Effector memory CD4-positive, alpha-beta T cell (primary cell): Measurements from ENCODE around the gene CORO2B.

Experiments used
- DNase-seq, 3 donors: peaks; one replicate each; pipeline ENCODE4 v3.0.0-alpha.2; 2020
- H3K27ac ChIP-seq: 2 replicates; pipeline ENCODE4 v1.7.0; 2013; ENCODE audit warnings: mild to moderate bottlenecking, low read length, moderate library complexity; ENCODE audit not compliant: insufficient read depth, poor library complexity, severe bottlenecking
- H3K27me3 ChIP-seq: replicated peaks from 2 replicates; pipeline ENCODE4 v1.7.0; 2013; ENCODE audit warnings: mild to moderate bottlenecking, low read length; ENCODE audit not compliant: insufficient read depth, control insufficient read depth, poor library complexity, severe bottlenecking
- H3K36me3 ChIP-seq: 2 replicates; pipeline ENCODE4 v1.7.0; 2013; ENCODE audit warnings: mild to moderate bottlenecking, low read length, moderate library complexity; ENCODE audit not compliant: control insufficient read depth, insufficient read depth
- H3K4me1 ChIP-seq: 2 replicates; pipeline ENCODE4 v1.7.0; 2013; ENCODE audit warnings: low read length, mild to moderate bottlenecking; ENCODE audit not compliant: control insufficient read depth, insufficient read depth, poor library complexity, severe bottlenecking
- H3K4me3 ChIP-seq: 2 replicates; pipeline ENCODE4 v1.7.0; 2013; ENCODE audit warnings: low read length, low read depth, mild to moderate bottlenecking; ENCODE audit not compliant: insufficient read depth, poor library complexity, severe bottlenecking
- H3K9me3 ChIP-seq: 2 replicates; pipeline ENCODE4 v1.7.0; 2013; ENCODE audit warnings: mild to moderate bottlenecking, low read length, moderate library complexity; ENCODE audit not compliant: control insufficient read depth

The CORO2B gene

DNA sequence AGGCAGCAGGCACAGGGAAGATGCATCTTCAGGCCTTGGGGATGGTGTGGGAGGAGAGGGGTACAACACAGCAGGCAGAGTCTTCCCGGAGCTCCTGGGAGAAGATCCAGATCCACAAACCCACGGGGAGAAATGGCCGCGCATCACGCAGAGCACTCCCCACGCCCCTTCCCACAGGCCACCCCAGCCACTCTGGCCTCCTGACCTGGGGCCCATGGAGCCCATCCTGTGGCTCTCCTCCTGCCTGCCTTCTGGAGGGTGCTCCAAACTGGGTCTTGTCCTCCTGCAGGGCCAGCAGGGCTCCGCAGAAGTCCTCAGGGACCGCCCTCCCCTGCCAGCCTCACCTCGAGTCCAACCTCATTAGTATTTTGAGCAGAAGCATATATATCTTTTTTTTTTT is 17.9 kb downstream of the CORO2B start:
- Histone ChIP-seq H3K4me1 (no peaks in the 10 kb centered on the region), H3K4me3 (no peak overlapping the region), H3K27me3 (no peaks in the 10 kb centered on the region), H3K9me3 (no peaks in the 10 kb centered on the region), H3K36me3 (no peaks in the 10 kb centered on the region), H3K27ac (no peak overlapping the region)
- DNase-seq: no peak

DNA sequence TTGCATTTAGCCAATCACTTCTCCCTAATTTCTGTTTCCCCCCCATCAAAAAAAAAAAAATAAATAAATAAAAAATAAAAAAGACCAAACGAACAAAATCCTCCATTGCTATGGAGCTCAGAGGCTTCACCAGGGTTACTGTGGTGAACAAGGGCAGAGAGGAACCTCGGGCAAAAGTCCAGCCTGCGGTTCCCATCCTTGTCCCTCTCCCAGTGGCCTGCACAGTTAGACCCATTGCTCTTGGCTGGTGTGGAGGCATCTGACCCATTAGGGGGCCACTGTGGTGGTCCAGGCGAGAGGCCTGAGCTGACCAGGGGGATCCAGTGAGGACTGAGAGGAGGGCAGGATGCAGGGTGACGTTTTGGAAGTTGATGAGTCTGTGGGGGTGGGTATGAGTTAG is 18.8 kb downstream of the CORO2B start:
- no peaks in the 10 kb centered on the region for H3K4me1 ChIP-seq
- H3K27ac ChIP-seq: no peak overlapping the region
- DNase-seq: no peak
- no peaks in the 10 kb centered on the region for H3K9me3 ChIP-seq
- no peaks in the 10 kb centered on the region for H3K27me3 ChIP-seq
- no peak overlapping the region for H3K4me3 ChIP-seq
- no peaks in the 10 kb centered on the region for H3K36me3 ChIP-seq

DNA sequence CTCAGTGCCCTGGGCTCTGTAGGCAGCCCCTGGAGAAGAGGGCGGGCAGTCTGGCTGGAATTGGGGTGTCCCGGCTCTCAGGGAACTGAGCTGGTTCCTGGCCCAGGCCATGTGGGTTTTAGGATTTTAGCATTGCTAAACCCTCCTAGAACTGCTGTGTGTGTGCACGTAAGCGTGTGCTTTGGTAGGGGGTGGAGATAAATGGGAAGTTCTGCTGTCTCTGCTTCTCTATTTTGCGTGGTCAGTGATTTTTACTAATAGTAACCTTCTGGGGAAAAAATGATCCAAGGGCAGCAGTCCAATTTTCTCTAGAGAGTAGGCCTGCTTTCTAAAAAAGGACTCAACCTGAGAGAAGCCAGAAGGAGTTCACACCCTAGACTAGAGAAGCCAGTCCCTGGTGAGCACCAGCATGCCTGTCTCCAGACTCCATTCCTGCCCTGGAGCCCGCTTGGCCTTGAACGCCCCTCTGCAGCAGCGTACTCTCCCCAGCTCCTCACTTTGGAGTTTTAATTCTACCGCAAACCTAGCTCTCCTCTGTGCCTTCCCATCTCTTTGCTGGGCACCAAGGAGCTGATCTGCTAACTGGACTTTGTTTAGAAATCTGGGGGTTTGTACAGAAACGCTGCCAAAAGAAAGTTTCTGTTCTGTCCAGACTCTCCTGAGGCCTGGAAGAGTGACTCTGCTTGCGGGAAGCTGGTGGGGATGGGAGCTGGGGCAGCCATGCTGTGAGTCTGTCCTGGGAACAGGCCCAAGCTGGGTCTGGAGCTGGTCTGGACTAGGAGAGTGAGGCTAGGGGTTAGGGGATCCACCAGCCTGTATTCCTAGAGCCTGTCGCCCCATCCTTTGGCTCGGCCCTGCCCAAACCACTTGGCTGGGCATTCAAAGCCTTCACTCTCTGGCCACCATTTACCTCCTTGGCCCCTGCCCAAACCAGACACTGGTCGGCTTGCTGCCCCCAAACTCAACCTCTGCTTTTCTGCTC is 19.7 kb downstream of the CORO2B start:
- H3K27ac ChIP-seq: no peak overlapping the region
- H3K27me3 ChIP-seq: no peaks in the 10 kb centered on the region
- DNase-seq: no peak
- H3K4me1 ChIP-seq: no peaks in the 10 kb centered on the region
- no peaks in the 10 kb centered on the region for H3K9me3 ChIP-seq
- no peaks in the 10 kb centered on the region for H3K36me3 ChIP-seq
- no peak overlapping the region for H3K4me3 ChIP-seq

DNA sequence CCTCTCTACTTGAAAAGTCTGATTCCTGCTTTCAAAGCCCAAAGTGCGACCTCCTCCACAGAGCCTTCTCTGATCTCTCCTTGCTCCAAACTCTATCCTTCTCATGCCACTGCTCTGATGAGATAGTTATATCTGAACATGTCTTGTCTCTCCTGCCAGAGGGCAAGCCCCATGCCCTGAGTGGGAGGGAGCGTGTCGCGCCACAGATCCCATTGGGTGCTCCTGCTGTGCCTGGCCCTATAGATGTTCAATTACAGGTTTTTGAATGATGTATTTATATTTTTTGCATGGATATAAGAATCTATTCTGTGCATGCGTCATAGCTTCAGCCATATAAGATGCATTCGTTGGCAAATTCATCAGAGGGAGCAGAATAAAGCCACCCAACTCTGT is 20.4 kb downstream of the CORO2B start:
- H3K27me3 ChIP-seq: no peaks in the 10 kb centered on the region
- DNase-seq: no peak
- no peak overlapping the region for H3K27ac ChIP-seq
- H3K4me1 ChIP-seq: no peaks in the 10 kb centered on the region
- H3K36me3 ChIP-seq: no peaks in the 10 kb centered on the region
- no peaks in the 10 kb centered on the region for H3K9me3 ChIP-seq
- no peak overlapping the region for H3K4me3 ChIP-seq

DNA sequence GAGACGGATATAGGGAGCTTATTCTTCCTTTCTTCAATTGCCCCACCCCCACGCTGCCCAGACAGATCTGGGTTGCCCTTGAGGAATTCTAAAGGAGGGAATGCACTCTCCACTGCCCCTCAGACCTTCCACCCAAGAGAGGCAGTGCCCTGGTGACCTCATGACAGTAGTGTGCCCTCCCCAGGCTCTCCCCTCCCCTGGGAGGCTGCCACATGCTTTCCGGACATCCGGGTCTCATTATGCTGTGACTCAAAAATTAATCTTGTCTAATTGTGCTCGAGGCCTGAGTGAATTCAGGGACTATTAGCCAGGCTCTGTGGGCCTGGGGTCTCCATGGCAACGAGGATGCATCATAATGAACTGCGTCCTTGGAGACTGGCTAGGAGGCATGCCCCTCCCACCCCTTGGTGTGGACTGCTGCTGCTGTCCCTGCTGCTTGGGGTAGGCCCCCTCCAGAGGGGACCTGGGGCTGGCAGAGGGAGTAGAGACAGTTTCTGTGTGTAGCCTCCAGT is 20.8 kb downstream of the CORO2B start:
- Histone ChIP-seq H3K9me3 (no peaks in the 10 kb centered on the region), H3K27me3 (no peaks in the 10 kb centered on the region), H3K4me1 (no peaks in the 10 kb centered on the region), H3K27ac (no peak overlapping the region), H3K36me3 (no peaks in the 10 kb centered on the region), H3K4me3 (no peak overlapping the region)
- no peak for DNase-seq

DNA sequence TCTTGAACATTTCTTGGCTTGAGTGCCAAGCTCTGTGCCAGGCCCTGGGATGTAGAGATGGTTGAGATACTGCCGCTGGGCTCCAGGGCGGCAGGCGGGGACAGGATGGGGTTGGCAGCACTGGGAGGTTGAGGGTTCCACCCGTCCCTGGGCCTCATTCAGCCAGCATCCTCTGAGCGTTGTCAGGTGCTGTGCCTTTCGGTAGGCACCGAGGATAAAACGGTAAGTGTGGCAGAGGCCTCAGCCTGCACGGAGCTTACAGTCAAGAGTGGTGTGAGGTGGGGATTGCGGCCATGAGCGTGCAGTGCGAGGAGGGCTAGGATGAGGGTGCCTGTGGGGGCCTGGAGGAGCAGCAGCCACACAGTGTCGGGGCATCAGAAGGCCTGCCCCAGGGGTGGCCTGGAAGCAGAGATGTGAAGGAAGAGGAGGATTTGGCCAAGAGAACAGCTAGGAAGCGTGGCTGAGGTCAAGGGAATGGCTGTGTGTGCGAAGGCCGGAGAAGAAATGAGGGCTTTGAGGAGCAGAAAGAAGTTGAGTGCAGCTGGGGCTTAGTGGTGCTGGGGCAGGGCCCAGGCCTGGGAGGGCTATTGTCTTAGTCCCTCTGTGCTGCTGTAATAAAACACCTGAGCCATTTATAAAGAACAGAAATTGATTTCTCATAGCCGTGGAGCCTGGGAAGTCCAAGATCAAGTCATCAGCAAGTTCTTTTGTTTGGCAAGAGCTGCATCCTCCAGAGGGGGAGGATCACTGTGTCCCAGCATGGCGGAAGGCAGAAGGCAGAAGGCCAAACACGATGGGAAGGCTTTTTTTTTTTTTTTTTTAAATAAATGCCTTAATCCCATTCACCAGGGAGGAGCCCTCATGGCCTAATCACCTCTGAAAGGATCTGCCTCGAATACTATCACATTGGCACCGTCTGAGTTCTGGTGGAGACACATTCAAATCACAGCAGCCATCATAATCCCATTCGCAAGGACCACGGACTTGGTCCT is 22.7 kb downstream of the CORO2B start:
- no peaks in the 10 kb centered on the region for H3K4me1 ChIP-seq
- H3K36me3 ChIP-seq: no peaks in the 10 kb centered on the region
- H3K9me3 ChIP-seq: no peaks in the 10 kb centered on the region
- H3K4me3 ChIP-seq: no peak overlapping the region
- DNase-seq: no peak
- H3K27me3 ChIP-seq: peaks cover 3% of the 10 kb centered on the region
- no peak overlapping the region for H3K27ac ChIP-seq

DNA sequence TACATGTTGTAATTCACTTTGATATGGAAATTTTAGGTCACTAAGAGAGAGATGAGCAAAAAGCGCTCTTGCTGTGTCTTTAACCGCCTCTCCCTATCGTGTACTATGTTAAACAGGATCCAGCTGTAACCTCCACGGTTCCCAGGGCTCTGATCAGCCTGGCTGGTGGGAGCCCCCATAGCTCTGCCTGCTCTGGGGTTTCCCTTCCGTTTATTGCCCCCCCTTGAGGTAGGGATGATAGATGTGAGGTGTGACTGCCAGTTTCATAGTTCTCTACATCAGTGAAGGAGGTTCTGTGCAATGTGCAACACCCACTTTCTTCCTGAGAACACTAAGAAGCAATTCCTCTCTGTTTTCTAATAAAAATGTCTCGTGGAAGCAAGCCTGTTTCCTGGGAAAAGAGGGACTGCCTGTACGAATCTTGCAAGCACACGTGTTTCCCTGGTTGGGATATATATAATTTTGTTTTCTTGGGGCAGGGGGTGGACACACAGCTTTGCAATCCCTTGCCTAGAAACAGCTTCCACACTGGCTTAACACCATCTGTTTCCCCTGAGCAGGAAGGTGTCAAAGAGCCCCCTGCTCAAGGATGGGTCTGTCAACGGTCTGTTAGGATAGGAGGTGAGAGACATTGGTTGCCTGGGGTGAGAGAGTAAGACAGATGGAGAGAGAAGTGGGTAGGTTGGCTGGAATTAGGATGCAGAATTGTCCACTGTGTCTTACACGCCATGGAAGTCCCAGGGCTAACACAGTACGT is 23.8 kb downstream of the CORO2B start:
- H3K27ac ChIP-seq: no peak overlapping the region
- no peaks in the 10 kb centered on the region for H3K36me3 ChIP-seq
- H3K27me3 ChIP-seq: peaks cover 3% of the 10 kb centered on the region
- no peak for DNase-seq
- H3K4me1 ChIP-seq: no peaks in the 10 kb centered on the region
- H3K4me3 ChIP-seq: no peak overlapping the region
- H3K9me3 ChIP-seq: peaks cover 3% of the 10 kb centered on the region

DNA sequence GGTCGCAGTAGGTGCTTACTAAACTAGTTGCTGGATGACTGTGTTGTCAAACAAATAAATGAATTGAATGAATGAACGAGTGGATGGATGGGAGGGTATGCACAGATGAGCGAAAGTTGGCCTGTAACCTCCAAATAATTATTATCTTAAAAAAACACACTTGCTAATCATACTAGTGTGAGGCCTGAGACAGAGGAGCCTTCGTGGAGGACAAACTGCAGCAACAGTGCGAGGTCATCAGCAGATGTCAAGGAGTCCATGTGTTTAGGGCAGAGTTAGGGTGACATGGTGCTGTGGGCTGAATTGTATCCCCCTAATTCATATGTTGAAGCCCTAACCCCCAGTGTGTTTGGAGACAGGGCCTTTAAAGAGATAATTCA is 24.4 kb downstream of the CORO2B start:
- no peaks in the 10 kb centered on the region for H3K36me3 ChIP-seq

DNA sequence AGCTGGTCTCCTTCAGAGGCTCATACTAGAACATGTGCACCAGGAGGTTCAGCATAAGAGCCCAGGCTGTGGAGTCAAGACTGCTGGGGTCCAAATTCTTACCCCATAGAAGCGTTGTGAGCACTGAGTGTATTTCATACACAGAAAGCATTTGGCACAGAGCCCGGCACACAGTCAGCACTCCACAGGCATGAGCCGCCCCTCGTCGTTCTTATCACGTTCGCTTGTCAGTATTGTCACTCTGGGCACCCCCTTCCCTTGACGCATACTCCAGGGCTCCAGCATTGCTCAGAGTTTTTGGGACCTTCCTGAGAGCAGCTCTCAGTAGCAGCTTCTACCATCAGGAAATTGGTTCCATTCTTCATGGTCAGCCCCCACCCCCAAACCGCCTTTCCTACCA is 25.2 kb downstream of the CORO2B start:
- peaks cover 3% of the 10 kb centered on the region for H3K9me3 ChIP-seq
- no peaks in the 10 kb centered on the region for H3K36me3 ChIP-seq
- H3K4me1 ChIP-seq: no peaks in the 10 kb centered on the region
- no peak overlapping the region for H3K27ac ChIP-seq
- peaks cover 3% of the 10 kb centered on the region for H3K27me3 ChIP-seq
- no peak for DNase-seq
- H3K4me3 ChIP-seq: no peak overlapping the region

More for the DNA sequence above, 24.4 kb downstream of the CORO2B start:
- peaks cover 3% of the 10 kb centered on the region for H3K27me3 ChIP-seq
- no peak overlapping the region for H3K4me3 ChIP-seq
- no peak overlapping the region for H3K27ac ChIP-seq
- peaks cover 3% of the 10 kb centered on the region for H3K9me3 ChIP-seq
- no peaks in the 10 kb centered on the region for H3K4me1 ChIP-seq
- no peak for DNase-seq
